ENCODE data around the gene TRIM47.

TRIM47 gene

DNA sequence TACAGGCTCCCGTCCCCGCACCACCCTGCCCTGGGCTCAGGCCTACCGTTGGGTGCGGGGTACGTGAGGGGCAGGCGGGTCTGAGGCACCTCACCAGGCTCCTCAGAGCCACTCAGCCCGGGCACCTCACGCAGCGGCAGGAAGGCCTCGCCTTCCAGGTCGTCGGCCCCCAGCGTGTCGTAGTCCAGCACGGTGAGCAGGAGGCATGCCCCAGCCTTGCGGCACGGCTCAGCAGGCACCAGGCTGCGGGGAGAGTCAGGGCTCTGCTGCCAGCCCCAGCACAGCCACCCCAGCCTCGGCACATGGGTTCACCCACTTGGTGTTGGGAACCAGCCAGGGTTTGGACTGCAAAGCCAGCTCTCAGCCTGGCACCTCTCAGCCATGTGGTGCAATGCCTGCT, 49.6 kb downstream of the TRIM47 start:
- no peak for DNase-seq (ENCODE audit: low read depth)

DNA sequence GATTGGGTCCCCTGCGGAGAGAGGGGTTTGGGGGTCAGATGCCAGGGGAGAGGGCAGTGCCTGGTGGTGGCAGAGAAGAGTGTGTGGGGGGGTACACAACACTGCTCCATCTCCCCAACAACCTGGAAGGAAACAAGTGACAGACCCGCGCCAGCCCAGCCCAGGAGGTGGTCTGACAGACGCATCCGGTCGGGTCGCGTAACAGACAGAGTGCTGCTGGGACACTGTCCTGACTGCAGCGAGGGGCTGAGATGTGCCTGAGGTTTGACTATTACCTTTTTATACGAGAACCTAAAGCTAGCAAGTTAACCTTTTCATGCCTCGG, 50.3 kb downstream of the TRIM47 start:
- DNase-seq (ENCODE audit: low read depth), result no peak

DNA sequence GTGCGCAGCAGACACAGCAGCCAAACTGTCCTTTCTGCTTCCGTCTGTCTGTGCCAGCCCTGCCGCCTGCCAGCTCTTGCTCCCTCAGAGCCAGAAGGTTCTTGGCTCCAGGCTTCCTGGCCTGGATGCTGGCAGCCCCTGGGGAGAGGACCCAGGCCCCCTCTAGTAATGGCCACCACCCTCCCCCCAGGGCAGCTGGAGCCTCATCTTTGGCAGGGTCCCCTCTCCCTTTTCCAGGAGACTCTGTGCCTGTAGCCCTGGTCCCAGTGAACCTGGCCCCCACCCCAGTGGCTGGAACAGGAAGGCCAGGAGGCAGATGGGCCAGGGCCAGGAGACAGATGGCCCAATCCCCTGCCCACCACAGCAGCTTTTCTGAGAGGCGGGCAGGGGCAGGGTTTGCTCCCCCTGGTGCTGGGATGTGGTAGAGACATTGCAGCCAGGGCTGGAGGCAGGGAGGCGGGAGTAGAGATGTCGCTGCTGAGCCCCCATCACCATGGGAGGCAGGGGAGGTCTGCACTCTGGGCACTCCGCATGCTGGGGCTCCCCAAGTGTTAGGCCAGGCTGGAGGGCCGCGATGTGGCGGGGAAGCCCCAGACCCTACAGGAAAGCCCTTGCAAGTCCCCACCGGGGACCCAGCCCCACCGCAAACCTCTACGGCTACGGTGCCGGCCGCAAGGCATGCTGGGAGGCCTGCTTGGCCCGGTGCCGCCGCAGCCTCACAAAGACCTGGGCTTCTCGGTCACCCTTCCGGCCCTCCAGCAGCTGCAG, 50.9 kb downstream of the TRIM47 start:
- peak; percentile 52 for DNase-seq (ENCODE audit: low read depth)

DNA sequence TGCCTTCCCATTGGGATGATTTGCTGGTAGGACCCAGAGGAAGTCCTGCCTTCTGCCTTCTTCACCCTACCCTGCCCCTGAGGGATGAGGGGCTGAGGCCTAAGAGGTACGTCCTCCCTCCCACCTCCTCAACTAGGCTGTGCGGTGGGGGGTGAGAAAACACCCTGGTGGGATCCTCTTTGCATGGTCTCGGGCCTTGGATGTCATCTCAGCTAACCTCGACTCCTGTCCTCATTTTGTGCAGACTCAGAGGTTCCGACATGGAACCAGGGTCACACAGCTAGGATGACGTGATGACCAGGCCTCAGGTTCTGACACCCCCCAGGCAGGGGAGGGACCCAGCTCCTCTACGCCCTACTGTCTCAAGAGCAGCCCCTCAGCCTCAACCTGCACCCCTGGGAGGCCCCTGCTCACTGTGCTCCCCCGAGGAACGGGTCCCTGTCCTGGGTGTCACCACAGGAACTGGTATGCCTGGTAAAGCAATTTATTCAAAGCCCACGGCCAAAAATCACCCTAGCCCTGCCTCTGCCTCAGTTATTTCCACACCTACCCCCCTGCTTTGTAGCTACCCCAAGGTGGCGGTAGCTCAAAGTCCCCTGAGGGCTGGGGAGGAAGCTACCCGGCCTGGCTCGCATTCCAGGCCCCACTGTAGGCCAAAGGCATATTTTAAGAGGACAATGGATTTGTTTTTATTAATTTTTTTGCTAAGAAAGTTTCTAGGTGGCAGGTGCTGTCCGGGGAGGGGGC, 51.6 kb downstream of the TRIM47 start:
- DNase-seq (ENCODE audit: low read depth), result no peak

DNA sequence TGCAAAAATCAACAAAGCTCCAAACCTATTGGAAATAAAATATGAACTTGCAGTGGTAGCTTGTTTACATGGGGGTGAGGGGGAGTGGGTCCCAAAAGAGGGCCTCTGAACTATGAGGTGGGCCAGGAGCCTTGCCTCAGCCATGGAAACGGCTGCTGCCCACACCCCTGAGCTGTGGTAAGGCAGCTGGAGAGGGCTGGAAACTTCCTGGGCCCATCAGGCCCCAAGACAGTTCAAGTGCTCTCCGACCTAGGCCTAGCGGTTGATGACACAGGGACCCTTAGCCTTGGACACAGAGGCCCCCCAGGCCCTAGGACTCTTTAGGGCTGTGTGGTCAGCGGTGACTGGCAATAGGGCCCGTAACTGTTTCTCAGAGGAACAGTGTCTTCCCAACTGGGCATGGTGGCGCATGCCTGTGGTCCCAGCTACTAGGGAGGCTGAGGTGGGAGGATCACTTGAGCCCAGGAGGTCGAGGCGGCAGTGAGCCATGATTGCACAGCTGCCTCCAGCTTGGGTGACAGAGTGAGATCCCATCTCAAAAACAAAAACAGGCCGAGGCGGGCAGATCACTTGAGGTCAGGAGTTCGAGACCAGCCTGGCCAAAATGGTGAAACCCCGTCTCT, 52.5 kb downstream of the TRIM47 start:
- no peak for DNase-seq (ENCODE audit: low read depth)

DNA sequence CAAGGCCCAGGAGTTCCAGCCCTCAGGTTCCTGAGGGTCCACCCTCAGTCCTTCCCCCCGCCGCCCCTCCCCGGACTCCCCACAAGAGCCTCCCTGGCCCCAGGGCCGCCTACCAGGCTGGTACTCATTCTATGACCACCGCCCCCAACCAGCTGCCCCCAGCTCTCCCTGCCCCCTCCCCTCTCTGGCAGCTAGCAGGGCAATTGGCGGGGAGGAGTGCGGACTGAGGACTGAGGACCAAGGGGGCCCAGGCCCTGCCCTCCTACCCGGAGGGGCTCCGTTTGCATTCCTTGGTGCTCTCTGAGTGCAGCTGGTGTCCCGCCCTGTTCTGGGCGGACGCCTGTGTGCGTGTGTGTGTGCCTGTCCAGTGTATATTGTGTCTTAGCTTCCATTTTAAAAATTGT, 53.2 kb downstream of the TRIM47 start:
- DNase-seq (ENCODE audit: low read depth), result no peak

DNA sequence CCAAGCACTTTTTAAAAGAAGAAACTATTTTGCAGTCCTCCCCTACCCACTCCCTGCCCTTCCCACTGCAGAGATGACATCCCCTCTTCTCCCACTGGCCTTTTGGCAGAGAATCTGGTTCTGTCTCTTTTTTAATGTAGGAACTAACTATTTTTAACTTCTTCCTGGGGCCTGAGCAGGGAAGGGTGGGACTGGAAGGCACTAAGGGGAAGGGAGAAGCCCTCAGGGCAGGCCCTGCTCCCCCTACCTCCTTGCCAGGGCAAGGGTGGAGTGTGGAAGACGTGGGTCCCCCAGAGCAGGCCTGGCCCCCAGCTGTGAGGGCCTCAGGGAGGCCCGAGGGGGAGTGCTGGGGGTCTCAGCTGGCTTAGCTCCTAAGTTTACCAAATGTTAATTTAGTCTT, 53.7 kb downstream of the TRIM47 start:
- no peak for DNase-seq (ENCODE audit: low read depth)
